ENCODE data around the gene RAB3GAP1. TPM values are rescaled to one million over a fixed set of nuclear protein-coding genes. Genes with fewer than 3 reads are reported as not detected.

RAB3GAP1 gene
- polyA plus RNA-seq, 1 of the 3 experiments (the other 2 are of a cell fraction): 10.9 TPM

DNA sequence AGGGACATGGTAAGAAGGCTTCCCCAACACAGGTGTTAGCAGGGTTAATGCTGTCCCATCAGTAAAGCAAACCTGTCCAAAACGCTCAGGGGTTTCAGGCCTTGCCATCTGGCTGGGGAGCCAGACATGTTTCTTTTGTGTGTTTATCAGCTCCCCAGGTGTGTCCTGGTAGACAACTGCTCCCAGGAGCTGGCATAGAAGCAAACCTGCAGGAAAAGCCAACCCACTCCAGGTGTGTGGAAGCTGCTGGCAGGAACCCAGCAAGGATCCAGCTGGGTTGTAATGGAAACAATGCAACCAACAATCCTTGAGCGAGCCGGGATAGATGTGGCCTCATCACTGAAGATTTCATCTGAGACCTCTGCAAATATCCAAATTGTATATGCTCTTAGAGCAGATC is 123.1 kb downstream of the RAB3GAP1 start:
- Histone ChIP-seq H3F3A (replicated peaks; ENCODE audit: insufficient read depth) (no peaks in the 10 kb centered on the region), H3K4me2 (no peak overlapping the region), H3K4me1 (ENCODE audit: control insufficient read depth in 1 of 2, insufficient read depth in 2 of 2, low read depth in 1 of 2, low read length in 1 of 2) (no peaks in the 10 kb centered on the region), H3K79me2 (ENCODE audit: insufficient read depth) (no peaks in the 10 kb centered on the region), H4K20me1 (ENCODE audit: insufficient read depth) (no peaks in the 10 kb centered on the region), H3K27me3 (ENCODE audit: insufficient read depth) (no peaks in the 10 kb centered on the region), H3K4me3 (ENCODE audit: low read depth in 2 of 2, low read length in 1 of 2) (no peak overlapping the region), H3K9me2 (no peaks in the 10 kb centered on the region), H3K9ac (no peak overlapping the region), H3K27ac (ENCODE audit: low read depth in 2 of 2, low read length in 1 of 2) (no peak overlapping the region), H3K36me3 (replicated peaks in 1 of 2; ENCODE audit: control insufficient read depth in 1 of 2, insufficient read depth in 2 of 2, low read length in 1 of 2) (peaks cover 25 to 35% of the 10 kb centered on the region in 2 experiments), H2AFZ (ENCODE audit: low read depth) (no peak overlapping the region), H3K9me3 (no peaks in the 10 kb centered on the region)
- 96% methylated on average over 3 of the region's 3 CpGs for WGBS (ENCODE audit: low lambda C conversion rate)
- no peak for TF ChIP-seq FOSL2 (IDR thresholded peaks at IDR 0.05; ENCODE audit: borderline replicate concordance, low read depth)
- no peak for TF ChIP-seq TEAD4 (IDR thresholded peaks at IDR 0.05; ENCODE audit: borderline replicate concordance, insufficient read depth)
- no peak for TF ChIP-seq NRF1 (IDR thresholded peaks at IDR 0.05; ENCODE audit: low read depth, low read length)
- TF ChIP-seq FOXM1 (IDR thresholded peaks at IDR 0.05; ENCODE audit: low read depth): no peak
- TF ChIP-seq, protein P1, sequence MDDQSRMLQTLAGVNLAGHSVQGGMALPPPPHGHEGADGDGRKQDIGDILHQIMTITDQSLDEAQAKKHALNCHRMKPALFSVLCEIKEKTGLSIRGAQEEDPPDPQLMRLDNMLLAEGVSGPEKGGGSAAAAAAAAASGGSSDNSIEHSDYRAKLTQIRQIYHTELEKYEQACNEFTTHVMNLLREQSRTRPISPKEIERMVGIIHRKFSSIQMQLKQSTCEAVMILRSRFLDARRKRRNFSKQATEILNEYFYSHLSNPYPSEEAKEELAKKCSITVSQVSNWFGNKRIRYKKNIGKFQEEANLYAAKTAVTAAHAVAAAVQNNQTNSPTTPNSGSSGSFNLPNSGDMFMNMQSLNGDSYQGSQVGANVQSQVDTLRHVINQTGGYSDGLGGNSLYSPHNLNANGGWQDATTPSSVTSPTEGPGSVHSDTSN (IDR thresholded peaks at IDR 0.05): no peak
- TF ChIP-seq EP300 (IDR thresholded peaks at IDR 0.05; ENCODE audit: borderline replicate concordance in 1 of 2, low read depth in 1 of 2, low read length in 1 of 2): no peak
- TF ChIP-seq, protein P2, sequence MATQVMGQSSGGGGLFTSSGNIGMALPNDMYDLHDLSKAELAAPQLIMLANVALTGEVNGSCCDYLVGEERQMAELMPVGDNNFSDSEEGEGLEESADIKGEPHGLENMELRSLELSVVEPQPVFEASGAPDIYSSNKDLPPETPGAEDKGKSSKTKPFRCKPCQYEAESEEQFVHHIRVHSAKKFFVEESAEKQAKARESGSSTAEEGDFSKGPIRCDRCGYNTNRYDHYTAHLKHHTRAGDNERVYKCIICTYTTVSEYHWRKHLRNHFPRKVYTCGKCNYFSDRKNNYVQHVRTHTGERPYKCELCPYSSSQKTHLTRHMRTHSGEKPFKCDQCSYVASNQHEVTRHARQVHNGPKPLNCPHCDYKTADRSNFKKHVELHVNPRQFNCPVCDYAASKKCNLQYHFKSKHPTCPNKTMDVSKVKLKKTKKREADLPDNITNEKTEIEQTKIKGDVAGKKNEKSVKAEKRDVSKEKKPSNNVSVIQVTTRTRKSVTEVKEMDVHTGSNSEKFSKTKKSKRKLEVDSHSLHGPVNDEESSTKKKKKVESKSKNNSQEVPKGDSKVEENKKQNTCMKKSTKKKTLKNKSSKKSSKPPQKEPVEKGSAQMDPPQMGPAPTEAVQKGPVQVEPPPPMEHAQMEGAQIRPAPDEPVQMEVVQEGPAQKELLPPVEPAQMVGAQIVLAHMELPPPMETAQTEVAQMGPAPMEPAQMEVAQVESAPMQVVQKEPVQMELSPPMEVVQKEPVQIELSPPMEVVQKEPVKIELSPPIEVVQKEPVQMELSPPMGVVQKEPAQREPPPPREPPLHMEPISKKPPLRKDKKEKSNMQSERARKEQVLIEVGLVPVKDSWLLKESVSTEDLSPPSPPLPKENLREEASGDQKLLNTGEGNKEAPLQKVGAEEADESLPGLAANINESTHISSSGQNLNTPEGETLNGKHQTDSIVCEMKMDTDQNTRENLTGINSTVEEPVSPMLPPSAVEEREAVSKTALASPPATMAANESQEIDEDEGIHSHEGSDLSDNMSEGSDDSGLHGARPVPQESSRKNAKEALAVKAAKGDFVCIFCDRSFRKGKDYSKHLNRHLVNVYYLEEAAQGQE (IDR thresholded peaks at IDR 0.05; ENCODE audit: low read depth, low read length): no peak
- TF ChIP-seq YY1 (IDR thresholded peaks at IDR 0.05; ENCODE audit: low read depth): no peak
- TF ChIP-seq NFIC (IDR thresholded peaks at IDR 0.05; ENCODE audit: borderline replicate concordance): no peak
- TF ChIP-seq MEF2A (IDR thresholded peaks at IDR 0.05; ENCODE audit: borderline replicate concordance, low read depth): no peak
- TF ChIP-seq, protein P3, sequence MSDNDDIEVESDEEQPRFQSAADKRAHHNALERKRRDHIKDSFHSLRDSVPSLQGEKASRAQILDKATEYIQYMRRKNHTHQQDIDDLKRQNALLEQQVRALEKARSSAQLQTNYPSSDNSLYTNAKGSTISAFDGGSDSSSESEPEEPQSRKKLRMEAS (IDR thresholded peaks at IDR 0.05; ENCODE audit: low read depth): no peak
- no peak for TF ChIP-seq TAF1 (IDR thresholded peaks at IDR 0.05; ENCODE audit: borderline replicate concordance, low read depth, low read length)
- TF ChIP-seq JUND (IDR thresholded peaks at IDR 0.05): no peak
- TF ChIP-seq, protein P4, sequence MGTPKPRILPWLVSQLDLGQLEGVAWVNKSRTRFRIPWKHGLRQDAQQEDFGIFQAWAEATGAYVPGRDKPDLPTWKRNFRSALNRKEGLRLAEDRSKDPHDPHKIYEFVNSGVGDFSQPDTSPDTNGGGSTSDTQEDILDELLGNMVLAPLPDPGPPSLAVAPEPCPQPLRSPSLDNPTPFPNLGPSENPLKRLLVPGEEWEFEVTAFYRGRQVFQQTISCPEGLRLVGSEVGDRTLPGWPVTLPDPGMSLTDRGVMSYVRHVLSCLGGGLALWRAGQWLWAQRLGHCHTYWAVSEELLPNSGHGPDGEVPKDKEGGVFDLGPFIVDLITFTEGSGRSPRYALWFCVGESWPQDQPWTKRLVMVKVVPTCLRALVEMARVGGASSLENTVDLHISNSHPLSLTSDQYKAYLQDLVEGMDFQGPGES (IDR thresholded peaks at IDR 0.05; ENCODE audit: low read depth, low read length): no peak
- no peak for TF ChIP-seq EZH2phosphoT487 (IDR thresholded peaks at IDR 0.05; ENCODE audit: borderline replicate concordance, low read depth)
- TF ChIP-seq TCF12 (IDR thresholded peaks at IDR 0.05): no peak
- POLR2A ChIA-PET: no interaction called here
- no peak for DNase-seq
- CTCF ChIA-PET: no interaction called here

All from SK-N-SH (cell line).